HepG2 (cell line): ENCODE results near the gene C6orf132. TPM values are rescaled to one million over a fixed set of nuclear protein-coding genes. Genes with fewer than 3 reads are reported as not detected.

ENCODE experiments used
- ARNTL ChIP-seq: sonication (generic); formaldehyde crosslinking; IDR thresholded peaks from 2 replicates; pipeline ENCODE4 v1.4.0; 2020; ENCODE audit warnings: mild to moderate bottlenecking, missing genetic modification reagents
- ATF6 ChIP-seq: sonication (generic); formaldehyde crosslinking; conservative IDR thresholded peaks from 2 replicates; pipeline ENCODE4 v1.4.0; 2020; ENCODE audit warnings: missing genetic modification reagents
- ELF4 ChIP-seq: sonication (generic); formaldehyde crosslinking; IDR thresholded peaks from 2 replicates; pipeline ENCODE4 v1.5.0; 2020; ENCODE audit warnings: missing genetic modification reagents, mild to moderate bottlenecking, moderate library complexity, borderline replicate concordance
- FOXK2 ChIP-seq: fragments of 450-650 bp; IDR thresholded peaks from 2 replicates; pipeline ENCODE4 v1.6.1; 2016
- HMGA1 ChIP-seq: sonication (generic); formaldehyde crosslinking; conservative IDR thresholded peaks from 2 replicates; pipeline ENCODE4 v1.4.0; 2020; ENCODE audit warnings: missing genetic modification reagents
- KDM4B ChIP-seq: sonication (generic); formaldehyde crosslinking; IDR thresholded peaks from 2 replicates; pipeline ENCODE4 v1.4.0; 2020; ENCODE audit warnings: missing genetic modification reagents
- PITX1 ChIP-seq: sonication (generic); formaldehyde crosslinking; IDR thresholded peaks from 2 replicates; pipeline ENCODE4 v1.5.1; 2020; ENCODE audit warnings: mild to moderate bottlenecking, missing genetic modification reagents
- SAFB2 ChIP-seq: sonication (generic); formaldehyde crosslinking; IDR thresholded peaks from 2 replicates; pipeline ENCODE4 v1.5.1; 2020; ENCODE audit warnings: missing genetic modification reagents, low read depth, mild to moderate bottlenecking, borderline replicate concordance
- SOX6 ChIP-seq, 2 experiments: fragments of 450-650 bp in 1 of 2; sonication (generic) in 1 of 2; formaldehyde crosslinking in 1 of 2; IDR thresholded peaks; 2 replicates each; pipeline versions ENCODE4 v1.4.0 to v1.6.1; 2017 to 2020; ENCODE audit warnings: antibody characterized with exemption in 1 of 2, mild to moderate bottlenecking in 1 of 2, missing genetic modification reagents in 1 of 2
- SRF ChIP-seq: IDR thresholded peaks from 2 replicates; pipeline ENCODE4 v1.6.1; 2011; ENCODE audit warnings: mild to moderate bottlenecking, low read depth, low read length, moderate library complexity
- ZBTB1 ChIP-seq: sonication (generic); formaldehyde crosslinking; IDR thresholded peaks from 2 replicates; pipeline ENCODE4 v1.4.0; 2020; ENCODE audit warnings: missing genetic modification reagents, borderline replicate concordance
- ZFP90 ChIP-seq: sonication (generic); formaldehyde crosslinking; IDR thresholded peaks from 2 replicates; pipeline ENCODE4 v1.8.0; 2022; ENCODE audit warnings: missing genetic modification reagents, mild to moderate bottlenecking, inconsistent platforms, borderline replicate concordance
- ZNF331 ChIP-seq: sonication (generic); formaldehyde crosslinking; IDR thresholded peaks from 2 replicates; pipeline ENCODE4 v1.4.0; 2020; ENCODE audit warnings: missing genetic modification reagents
- ZNF513 ChIP-seq: sonication (generic); formaldehyde crosslinking; conservative IDR thresholded peaks from 2 replicates; pipeline ENCODE4 v1.5.0; 2020; ENCODE audit warnings: missing genetic modification reagents
- ZNF691 ChIP-seq: sonication (generic); formaldehyde crosslinking; IDR thresholded peaks from 2 replicates; pipeline ENCODE4 v1.4.0; 2020; ENCODE audit warnings: missing genetic modification reagents, low read depth, mild to moderate bottlenecking, borderline replicate concordance
- ZNF841 ChIP-seq: sonication (generic); formaldehyde crosslinking; IDR thresholded peaks from 2 replicates; pipeline ENCODE4 v1.8.1; 2023; ENCODE audit warnings: missing genetic modification reagents, borderline replicate concordance
- ZNF883 ChIP-seq: sonication (generic); formaldehyde crosslinking; IDR thresholded peaks from 2 replicates; pipeline ENCODE4 v1.5.1; 2020; ENCODE audit warnings: mild to moderate bottlenecking, missing genetic modification reagents; ENCODE audit errors: not compliant biosample characterization
- polyA plus RNA-seq, 8 experiments: library from polyadenylated mRNA; depleted of rRNA in 3 of 8; stranded (reverse) in 7 of 8; unstranded in 1 of 8; fragments of >200 nt; fragmentation: Illumina TruSeq in 4 of 8; extraction: Trizol in 4 of 8; gene quantifications; 2 replicates each; pipeline versions ENCODE4 v1.2.1 to v1.2.3, GENCODE V29; 2011 to 2016; ENCODE audit warnings: low read depth in 4 of 8, missing spikeins in 1 of 8, mixed read lengths in 1 of 8; ENCODE audit not compliant: insufficient read depth in 1 of 8
- total RNA-seq, 5 experiments: library from RNA; depleted of rRNA; stranded (reverse); fragments of >200 nt; fragmentation: Illumina TruSeq; extraction: Trizol; gene quantifications; 2 replicates each; pipeline ENCODE4 v1.2.3, GENCODE V29; 2016; ENCODE audit warnings: low read depth in 1 of 5
- TF ChIP-seq, protein P1 (sequence below): sonication (generic); formaldehyde crosslinking; IDR thresholded peaks from 2 replicates; pipeline ENCODE4 v1.4.0; 2020; ENCODE audit warnings: missing genetic modification reagents, borderline replicate concordance
- TF ChIP-seq, protein P2 (sequence below): sonication (generic); formaldehyde crosslinking; IDR thresholded peaks from 2 replicates; pipeline ENCODE4 v1.4.0; 2020; ENCODE audit warnings: missing genetic modification reagents

C6orf132 gene
- total and polyA plus RNA-seq, 2 of the 13 experiments (the other 11 are each of a cell fraction or from before 2014, with no cell fraction given): 0.78 to 3.0 TPM

GRCh38 chr6:42106112-42107023, 36.1 kb downstream of the C6orf132 start (continued):
- TF ChIP-seq, protein P1, sequence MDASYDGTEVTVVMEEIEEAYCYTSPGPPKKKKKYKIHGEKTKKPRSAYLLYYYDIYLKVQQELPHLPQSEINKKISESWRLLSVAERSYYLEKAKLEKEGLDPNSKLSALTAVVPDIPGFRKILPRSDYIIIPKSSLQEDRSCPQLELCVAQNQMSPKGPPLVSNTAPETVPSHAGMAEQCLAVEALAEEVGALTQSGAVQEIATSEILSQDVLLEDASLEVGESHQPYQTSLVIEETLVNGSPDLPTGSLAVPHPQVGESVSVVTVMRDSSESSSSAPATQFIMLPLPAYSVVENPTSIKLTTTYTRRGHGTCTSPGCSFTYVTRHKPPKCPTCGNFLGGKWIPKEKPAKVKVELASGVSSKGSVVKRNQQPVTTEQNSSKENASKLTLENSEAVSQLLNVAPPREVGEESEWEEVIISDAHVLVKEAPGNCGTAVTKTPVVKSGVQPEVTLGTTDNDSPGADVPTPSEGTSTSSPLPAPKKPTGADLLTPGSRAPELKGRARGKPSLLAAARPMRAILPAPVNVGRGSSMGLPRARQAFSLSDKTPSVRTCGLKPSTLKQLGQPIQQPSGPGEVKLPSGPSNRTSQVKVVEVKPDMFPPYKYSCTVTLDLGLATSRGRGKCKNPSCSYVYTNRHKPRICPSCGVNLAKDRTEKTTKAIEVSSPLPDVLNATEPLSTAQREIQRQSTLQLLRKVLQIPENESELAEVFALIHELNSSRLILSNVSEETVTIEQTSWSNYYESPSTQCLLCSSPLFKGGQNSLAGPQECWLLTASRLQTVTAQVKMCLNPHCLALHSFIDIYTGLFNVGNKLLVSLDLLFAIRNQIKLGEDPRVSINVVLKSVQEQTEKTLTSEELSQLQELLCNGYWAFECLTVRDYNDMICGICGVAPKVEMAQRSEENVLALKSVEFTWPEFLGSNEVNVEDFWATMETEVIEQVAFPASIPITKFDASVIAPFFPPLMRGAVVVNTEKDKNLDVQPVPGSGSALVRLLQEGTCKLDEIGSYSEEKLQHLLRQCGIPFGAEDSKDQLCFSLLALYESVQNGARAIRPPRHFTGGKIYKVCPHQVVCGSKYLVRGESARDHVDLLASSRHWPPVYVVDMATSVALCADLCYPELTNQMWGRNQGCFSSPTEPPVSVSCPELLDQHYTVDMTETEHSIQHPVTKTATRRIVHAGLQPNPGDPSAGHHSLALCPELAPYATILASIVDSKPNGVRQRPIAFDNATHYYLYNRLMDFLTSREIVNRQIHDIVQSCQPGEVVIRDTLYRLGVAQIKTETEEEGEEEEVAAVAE (CRISPR knock-in tag): no peak
- TF ChIP-seq FOXK2: no peak
- TF ChIP-seq ZBTB1 (CRISPR knock-in tag): no peak
- no peak for TF ChIP-seq KDM4B (CRISPR knock-in tag)
- no peak for TF ChIP-seq SRF
- TF ChIP-seq ZNF841 (CRISPR knock-in tag): no peak
- TF ChIP-seq PITX1 (CRISPR knock-in tag): no peak
- TF ChIP-seq ZNF883: no peak
- no peak for TF ChIP-seq HMGA1 (CRISPR knock-in tag)
- no peak for TF ChIP-seq ZNF513 (CRISPR knock-in tag)
- TF ChIP-seq, protein P2, sequence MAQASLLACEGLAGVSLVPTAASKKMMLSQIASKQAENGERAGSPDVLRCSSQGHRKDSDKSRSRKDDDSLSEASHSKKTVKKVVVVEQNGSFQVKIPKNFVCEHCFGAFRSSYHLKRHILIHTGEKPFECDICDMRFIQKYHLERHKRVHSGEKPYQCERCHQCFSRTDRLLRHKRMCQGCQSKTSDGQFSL (CRISPR knock-in tag): no peak
- TF ChIP-seq SOX6 (IDR thresholded peaks at IDR 0.05): no peak
- TF ChIP-seq SOX6 (CRISPR knock-in tag; IDR thresholded peaks at IDR 0.05): no peak
- TF ChIP-seq ARNTL: no peak
- TF ChIP-seq ATF6 (CRISPR knock-in tag): no peak
- TF ChIP-seq ZFP90: no peak
- TF ChIP-seq ZNF691 (CRISPR knock-in tag): no peak
- TF ChIP-seq ZNF331: peak; percentile 57; the same call in 1 of the 2 replicates
- no peak for TF ChIP-seq ELF4 (CRISPR knock-in tag)
- TF ChIP-seq SAFB2: no peak
